CD14-positive monocyte (primary cell): ENCODE data around the gene EGFL6. TPM values are rescaled to one million over a fixed set of nuclear protein-coding genes. Genes with fewer than 3 reads are reported as not detected.

Experiments
- DNase-seq, 3 donors: peaks; one replicate each; pipeline ENCODE4 v3.0.0-alpha.2; 2011 to 2022
- H2AFZ ChIP-seq: 2 replicates; pipeline ENCODE4 v1.6.0; 2012; ENCODE audit warnings: mild to moderate bottlenecking, low read depth, low read length, inconsistent platforms; ENCODE audit not compliant: insufficient read depth, poor library complexity, severe bottlenecking
- H3K27ac ChIP-seq, 2 donors: 1 replicate in 1 of 2; 2 replicates in 1 of 2; pipeline ENCODE4 v1.5.1; 2012 to 2013; ENCODE audit warnings: low read length in 2 of 2, control low read depth in 1 of 2, inconsistent platforms in 1 of 2, low read depth in 1 of 2, mild to moderate bottlenecking in 1 of 2
- H3K27me3 ChIP-seq, 2 donors: one replicate each; pipeline versions ENCODE4 v1.6.0 to v1.6.1; 2011 to 2013; ENCODE audit warnings: low read length in 2 of 2; ENCODE audit not compliant: control insufficient read depth in 2 of 2, insufficient read depth in 2 of 2
- H3K36me3 ChIP-seq, 2 donors: replicated peaks in 1 of 2; 1 replicate in 1 of 2; 2 replicates in 1 of 2; pipeline versions ENCODE4 v1.5.1 to v1.6.1; 2012 to 2013; ENCODE audit warnings: low read length in 2 of 2, control low read depth in 1 of 2, inconsistent platforms in 1 of 2, mild to moderate bottlenecking in 1 of 2; ENCODE audit not compliant: insufficient read depth in 2 of 2, control insufficient read depth in 1 of 2
- H3K4me1 ChIP-seq, 2 donors: 1 replicate in 1 of 2; 2 replicates in 1 of 2; pipeline versions ENCODE4 v1.5.1 to v1.6.1; 2012 to 2013; ENCODE audit warnings: low read length in 2 of 2, control low read depth in 1 of 2, inconsistent platforms in 1 of 2, mild to moderate bottlenecking in 1 of 2, moderate library complexity in 1 of 2; ENCODE audit not compliant: insufficient read depth in 2 of 2, control insufficient read depth in 1 of 2
- H3K4me2 ChIP-seq: replicated peaks from 2 replicates; pipeline ENCODE3; 2012; ENCODE audit warnings: low read length, moderate library complexity, mild to moderate bottlenecking; ENCODE audit not compliant: poor library complexity, severe bottlenecking; ENCODE audit errors: extremely low read depth
- H3K4me3 ChIP-seq, 3 experiments: fragments of 200-600 bp in 1 of 3; sonication (generic) in 1 of 3; replicated peaks in 1 of 3; 1 replicate in 2 of 3; 2 replicates in 1 of 3; pipeline ENCODE4 v1.5.1; 2011 to 2013; ENCODE audit warnings: low read length in 3 of 3, mild to moderate bottlenecking in 3 of 3, control low read depth in 2 of 3, low read depth in 2 of 3, inconsistent platforms in 1 of 3, moderate library complexity in 1 of 3
- H3K79me2 ChIP-seq: 2 replicates; pipeline ENCODE4 v1.6.0; 2012; ENCODE audit warnings: mild to moderate bottlenecking, control low read depth, inconsistent platforms, low read length, moderate library complexity; ENCODE audit not compliant: insufficient read depth
- H3K9ac ChIP-seq: 2 replicates; pipeline ENCODE4 v1.6.0; 2017; ENCODE audit warnings: low read length, mild to moderate bottlenecking; ENCODE audit not compliant: insufficient read depth, poor library complexity, severe bottlenecking
- H3K9me3 ChIP-seq, 2 donors: replicated peaks in 1 of 2; 1 replicate in 1 of 2; 2 replicates in 1 of 2; pipeline versions ENCODE4 v1.5.1 to v1.6.1; 2012 to 2013; ENCODE audit warnings: low read length in 2 of 2, control low read depth in 1 of 2; ENCODE audit not compliant: control insufficient read depth in 1 of 2, insufficient read depth in 1 of 2
- H4K20me1 ChIP-seq: 2 replicates; pipeline ENCODE4 v1.6.0; 2012; ENCODE audit warnings: mild to moderate bottlenecking, low read length, control low read depth, moderate library complexity; ENCODE audit not compliant: insufficient read depth
- H3K27ac Mint-ChIP-seq, 7 donors: one replicate each; pipeline ENCODE4 v1.8.0; 2020; ENCODE audit warnings: mild to moderate bottlenecking in 7 of 7, mixed read lengths in 7 of 7, moderate library complexity in 6 of 7, inconsistent platforms in 2 of 7
- H3K27me3 Mint-ChIP-seq, 3 donors: one replicate each; pipeline ENCODE4 v1.8.0; 2021 to 2022; ENCODE audit warnings: low read depth in 3 of 3, mild to moderate bottlenecking in 3 of 3, mixed read lengths in 3 of 3, moderate library complexity in 3 of 3, inconsistent platforms in 1 of 3
- H3K36me3 Mint-ChIP-seq, 2 donors: one replicate each; pipeline ENCODE4 v1.8.0; 2020; ENCODE audit warnings: mixed read lengths in 2 of 2, inconsistent platforms in 1 of 2, mild to moderate bottlenecking in 1 of 2
- H3K4me1 Mint-ChIP-seq: one replicate; pipeline ENCODE4 v1.8.0; 2020; ENCODE audit warnings: mild to moderate bottlenecking, mixed read lengths
- H3K4me3 Mint-ChIP-seq, 2 donors: one replicate each; pipeline ENCODE4 v1.8.0; 2020; ENCODE audit warnings: mild to moderate bottlenecking in 2 of 2, mixed read lengths in 2 of 2, moderate library complexity in 1 of 2
- H3K9me3 Mint-ChIP-seq, 7 donors: one replicate each; pipeline ENCODE4 v1.8.0; 2020 to 2022; ENCODE audit warnings: mixed read lengths in 7 of 7, mild to moderate bottlenecking in 6 of 7, moderate library complexity in 6 of 7, inconsistent platforms in 2 of 7
- CTCF ChIP-seq: fragments of 200-600 bp; IDR thresholded peaks from one replicate; pipeline ENCODE4 v1.8.0; 2022; ENCODE audit warnings: antibody characterized with exemption, mild to moderate bottlenecking
- WGBS: methylation state at CpG from one replicate; pipeline ENCODE4 v1.1.5; 2013; ENCODE audit warnings: missing lambda C conversion rate; ENCODE audit not compliant: insufficient coverage; 5-methylcytosine and 5-hydroxymethylcytosine counted together
- intact Hi-C, 2 donors: fragments of 100-400 bp; cut with micrococcal nuclease; formaldehyde crosslinking; loops; one replicate each; pipeline versions ENCODE4 v1.15.0 to v1.15.1; 2023
- polyA plus RNA-seq, 3 donors: library from polyadenylated mRNA; depleted of rRNA in 1 of 3; unstranded in 2 of 3; stranded (reverse) in 1 of 3; fragments of 300-500 nt in 2 of 3; fragments of >200 nt in 1 of 3; fragmentation: Illumina TruSeq in 2 of 3; gene quantifications; 1 replicate in 2 of 3; 2 replicates in 1 of 3; pipeline ENCODE4 v1.2.3, GENCODE V29; 2012 to 2021

EGFL6 gene
- polyA plus RNA-seq, 3 donors = not detected

GRCh38 chrX:13662355-13662791 is 93.0 kb downstream of the EGFL6 start:
- H2AFZ ChIP-seq = no peak overlapping the region
- H3K27ac ChIP-seq = peak overlapping the region in 1 of 2 donors; percentile 68
- peaks cover 0 to 2% of the 10 kb centered on the region in 2 donors for H3K36me3 ChIP-seq
- Mint-ChIP-seq H3K27me3 (peaks cover 0 to 8% (median 0%) of the 10 kb centered on the region in 3 donors), H3K4me1 (peaks cover 59% of the 10 kb centered on the region), H3K36me3 (peaks cover 5 to 10% of the 10 kb centered on the region in 2 donors), H3K27ac (peak overlapping the region in 2 of 7 donors; percentile 12 to 54), H3K9me3 (peaks cover 0 to 3% (median 0%) of the 10 kb centered on the region in 7 donors), H3K4me3 (no peak overlapping the region)
- no peak overlapping the region for H3K4me2 ChIP-seq
- no peak overlapping the region for H3K4me3 ChIP-seq
- peaks cover 57 to 66% of the 10 kb centered on the region in 2 donors for H3K4me1 ChIP-seq
- no peaks in the 10 kb centered on the region for H4K20me1 ChIP-seq
- no peak overlapping the region for H3K9ac ChIP-seq
- WGBS = 54% methylated on average over 5 of the region's 6 CpGs
- H3K9me3 ChIP-seq = no peaks in the 10 kb centered on the region
- peak in 1 of 3 donors; percentile 22 for DNase-seq
- H3K27me3 ChIP-seq = peaks cover 0 to 2% of the 10 kb centered on the region in 2 donors
- no peak for TF ChIP-seq CTCF
- H3K79me2 ChIP-seq = peaks cover 3% of the 10 kb centered on the region
- intact Hi-C loops = no loop called here

- peaks cover 0 to 2% of the 10 kb centered on the region in 2 donors for H3K27me3 ChIP-seq
- no peak overlapping the region for H3K4me3 ChIP-seq
- H3K27ac ChIP-seq = peak overlapping the region in 1 of 2 donors; percentile 68
- H3K9ac ChIP-seq = no peak overlapping the region
- peaks cover 58 to 59% of the 10 kb centered on the region in 2 donors for H3K4me1 ChIP-seq
- H3K79me2 ChIP-seq = peaks cover 3% of the 10 kb centered on the region
- intact Hi-C loops = no loop called here
- no peaks in the 10 kb centered on the region for H4K20me1 ChIP-seq
- no peak overlapping the region for H2AFZ ChIP-seq
- no peak overlapping the region for H3K4me3 Mint-ChIP-seq
- H3K4me1 Mint-ChIP-seq = peaks cover 54% of the 10 kb centered on the region
- no peaks in the 10 kb centered on the region for H3K9me3 ChIP-seq
- H3K27ac Mint-ChIP-seq = peak overlapping the region in 6 of 7 donors; percentile 9 to 94 (median 58)
- peaks cover 0 to 8% (median 0%) of the 10 kb centered on the region in 3 donors for H3K27me3 Mint-ChIP-seq
- peak in 1 of 3 donors; percentile 57 for DNase-seq
- peaks cover 0 to 2% of the 10 kb centered on the region in 2 donors for H3K36me3 ChIP-seq
- peaks cover 0 to 3% (median 0%) of the 10 kb centered on the region in 7 donors for H3K9me3 Mint-ChIP-seq
- H3K36me3 Mint-ChIP-seq = peaks cover 5% of the 10 kb centered on the region in 2 donors
- TF ChIP-seq CTCF = no peak
- WGBS = no CpG with 5 or more reads among the region's 3 CpGs
- no peak overlapping the region for H3K4me2 ChIP-seq
Measured at GRCh38 chrX:13664020-13664419, 94.6 kb downstream of the EGFL6 start.
